B cell (primary cell): ENCODE data around the gene MAML3.

Experiments used
- EZH2 ChIP-seq: IDR thresholded peaks from 2 replicates; pipeline ENCODE4 v1.6.1; 2012; ENCODE audit warnings: borderline replicate concordance, low read depth, mild to moderate bottlenecking, moderate library complexity, low read length; ENCODE audit not compliant: insufficient read depth, poor library complexity, severe bottlenecking
- TF ChIP-seq, protein P1 (sequence below): fragments of 200-600 bp; IDR thresholded peaks from one replicate; pipeline ENCODE4 v1.8.0; 2022; ENCODE audit warnings: antibody characterized with exemption, mild to moderate bottlenecking

DNA sequence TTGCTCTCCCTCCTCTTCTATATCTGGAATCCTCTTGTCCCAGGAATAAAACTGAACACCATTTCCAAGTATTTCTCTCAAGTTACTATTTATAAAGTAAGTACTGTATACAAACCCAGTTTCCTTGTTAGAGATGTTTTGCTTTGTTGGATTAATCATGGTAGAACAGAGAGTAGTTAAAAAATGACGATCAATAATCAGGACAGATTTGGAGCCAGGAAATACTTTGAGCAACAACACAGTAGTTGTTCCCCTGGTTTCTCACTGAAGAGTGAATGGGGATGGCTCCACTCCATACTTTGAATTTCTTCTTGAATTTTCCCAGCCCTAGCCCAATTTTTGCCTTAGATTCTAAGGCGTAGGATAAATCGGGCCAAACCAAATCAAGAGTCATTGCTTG, 467.0 kb downstream of the MAML3 start:
- TF ChIP-seq, protein P1, sequence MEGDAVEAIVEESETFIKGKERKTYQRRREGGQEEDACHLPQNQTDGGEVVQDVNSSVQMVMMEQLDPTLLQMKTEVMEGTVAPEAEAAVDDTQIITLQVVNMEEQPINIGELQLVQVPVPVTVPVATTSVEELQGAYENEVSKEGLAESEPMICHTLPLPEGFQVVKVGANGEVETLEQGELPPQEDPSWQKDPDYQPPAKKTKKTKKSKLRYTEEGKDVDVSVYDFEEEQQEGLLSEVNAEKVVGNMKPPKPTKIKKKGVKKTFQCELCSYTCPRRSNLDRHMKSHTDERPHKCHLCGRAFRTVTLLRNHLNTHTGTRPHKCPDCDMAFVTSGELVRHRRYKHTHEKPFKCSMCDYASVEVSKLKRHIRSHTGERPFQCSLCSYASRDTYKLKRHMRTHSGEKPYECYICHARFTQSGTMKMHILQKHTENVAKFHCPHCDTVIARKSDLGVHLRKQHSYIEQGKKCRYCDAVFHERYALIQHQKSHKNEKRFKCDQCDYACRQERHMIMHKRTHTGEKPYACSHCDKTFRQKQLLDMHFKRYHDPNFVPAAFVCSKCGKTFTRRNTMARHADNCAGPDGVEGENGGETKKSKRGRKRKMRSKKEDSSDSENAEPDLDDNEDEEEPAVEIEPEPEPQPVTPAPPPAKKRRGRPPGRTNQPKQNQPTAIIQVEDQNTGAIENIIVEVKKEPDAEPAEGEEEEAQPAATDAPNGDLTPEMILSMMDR: no peak
- TF ChIP-seq EZH2: no peak
